Measurements from ENCODE around the gene TTLL4.

TTLL4 gene

GRCh38 chr2:218782528-218782844, 71.9 kb downstream of the TTLL4 start:
- no peak for DNase-seq (ENCODE audit: low spot score)
- no peak for TF ChIP-seq CTCF (IDR thresholded peaks at IDR 0.05)
- peak overlapping the region; percentile 89 for H3K4me3 ChIP-seq
- H3K27ac ChIP-seq = peak overlapping the region; percentile 84 to 88

- no peak for DNase-seq (ENCODE audit: low spot score)
- TF ChIP-seq CTCF (IDR thresholded peaks at IDR 0.05) = no peak
- Histone ChIP-seq H3K4me3 (peak overlapping the region; percentile 35), H3K27ac (peak overlapping the region in 1 of 2 donors; percentile 8)
These were observed 73.1 kb downstream of the TTLL4 start for GRCh38 chr2:218783688-218784087.

- DNase-seq (ENCODE audit: low spot score) = no peak
- no peak for TF ChIP-seq CTCF (IDR thresholded peaks at IDR 0.05)
- Histone ChIP-seq H3K4me3 (no peak overlapping the region), H3K27ac (no peak overlapping the region)
These were observed 74.5 kb downstream of the TTLL4 start for GRCh38 chr2:218785103-218785502.

- no peak for TF ChIP-seq CTCF (IDR thresholded peaks at IDR 0.05)
- Histone ChIP-seq H3K4me3 (no peak overlapping the region), H3K27ac (no peak overlapping the region)
- DNase-seq (ENCODE audit: low spot score) = no peak
These were observed 75.5 kb downstream of the TTLL4 start for GRCh38 chr2:218786133-218786532.

- Histone ChIP-seq H3K27ac (no peak overlapping the region), H3K4me3 (no peak overlapping the region)
- no peak for DNase-seq (ENCODE audit: low spot score)
- TF ChIP-seq CTCF (IDR thresholded peaks at IDR 0.05) = no peak
These were observed 78.1 kb downstream of the TTLL4 start for GRCh38 chr2:218788529-218789255.

GRCh38 chr2:218792433-218792832, 81.8 kb downstream of the TTLL4 start:
- no peak for DNase-seq (ENCODE audit: low spot score)
- H3K4me3 ChIP-seq = no peak overlapping the region
- H3K27ac ChIP-seq = no peak overlapping the region
- TF ChIP-seq CTCF (IDR thresholded peaks at IDR 0.05) = no peak

- Histone ChIP-seq H3K4me3 (no peak overlapping the region), H3K27ac (no peak overlapping the region)
- DNase-seq (ENCODE audit: low spot score) = no peak
- TF ChIP-seq CTCF (IDR thresholded peaks at IDR 0.05) = no peak
These were observed 86.1 kb downstream of the TTLL4 start for GRCh38 chr2:218796691-218797090.

All from coronary artery (tissue), 2 donors.